AG04450 (cell line): Measurements from ENCODE around the gene BPIFB1. TPM values are rescaled to one million over a fixed set of nuclear protein-coding genes. Genes with fewer than 3 reads are reported as not detected.

Experiments
- CTCF ChIA-PET: fragments of 300-600, 350-600 bp; formaldehyde crosslinking; extraction: SDS; loops from one replicate; lab custom pipeline; 2022; ENCODE audit warnings: antibody characterized with exemption, inconsistent platforms; lab: Charles Lee
- POLR2A ChIA-PET: fragments of 350-600 bp; formaldehyde crosslinking; extraction: SDS; loops from one replicate; lab custom pipeline; 2021; ENCODE audit warnings: antibody characterized with exemption, inconsistent platforms; lab: Yijun Ruan, JAX
- DNase-seq: peaks from one replicate; pipeline ENCODE4 v3.0.0-alpha.2; 2011; ENCODE audit warnings: low read depth, low spot score
- H3K27ac ChIP-seq: one replicate; pipeline ENCODE4 v1.5.1; 2012; ENCODE audit warnings: low read depth, low read length, control low read depth
- H3K27me3 ChIP-seq: one replicate; pipeline ENCODE4 v1.6.0; 2012; ENCODE audit warnings: low read length; ENCODE audit not compliant: control insufficient read depth, insufficient read depth
- H3K4me3 ChIP-seq: 2 replicates; pipeline ENCODE4 v1.5.1; 2011; ENCODE audit warnings: mild to moderate bottlenecking, low read depth, low read length, control low read depth
- H3K9me3 ChIP-seq: 2 replicates; pipeline ENCODE4 v1.5.1; 2012; ENCODE audit warnings: low read length; ENCODE audit not compliant: control insufficient read depth, insufficient read depth
- CTCF ChIP-seq: IDR thresholded peaks from 2 replicates; pipeline ENCODE4 v1.5.1; 2011; ENCODE audit warnings: low read depth, low read length, control low read depth, inconsistent platforms
- polyA plus RNA-seq: library from polyadenylated mRNA; depleted of rRNA; stranded (reverse); fragments of >200 nt; gene quantifications from 2 replicates; pipeline ENCODE4 v1.2.3, GENCODE V29; 2011

Gene BPIFB1
- polyA plus RNA-seq, 1 experiment: not detected

GRCh38 chr20:33333616-33334015 is 50.6 kb downstream of the BPIFB1 start:
- no peak overlapping the region for H3K27ac ChIP-seq
- no peak for TF ChIP-seq CTCF
- POLR2A ChIA-PET: no interaction called here
- H3K4me3 ChIP-seq: no peak overlapping the region
- H3K27me3 ChIP-seq: peaks cover 24% of the 10 kb centered on the region
- no peak for DNase-seq
- CTCF ChIA-PET: no interaction called here
- no peaks in the 10 kb centered on the region for H3K9me3 ChIP-seq

DNA sequence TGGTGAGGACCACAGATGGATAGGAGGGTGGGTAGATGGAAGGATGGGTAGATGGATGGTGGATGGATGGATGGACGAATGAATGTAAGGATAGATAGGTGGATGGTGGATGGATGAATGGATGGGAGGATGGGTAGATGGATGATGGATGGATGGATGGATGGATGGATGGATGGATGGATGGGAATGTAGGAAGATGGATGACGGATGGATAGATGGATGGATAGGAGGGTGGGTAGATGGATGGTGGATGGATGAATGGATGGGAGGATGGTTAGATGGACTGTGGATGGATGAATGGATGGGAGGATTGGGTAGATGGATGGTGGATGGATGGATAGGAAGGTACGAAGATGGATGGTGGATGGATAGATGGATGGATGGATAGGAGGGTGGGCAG is 51.1 kb downstream of the BPIFB1 start:
- Histone ChIP-seq H3K27me3 (peaks cover 21% of the 10 kb centered on the region), H3K27ac (no peak overlapping the region), H3K9me3 (no peaks in the 10 kb centered on the region), H3K4me3 (no peak overlapping the region)
- no peak for DNase-seq
- TF ChIP-seq CTCF: no peak
- ChIA-PET POLR2A (no interaction called here), CTCF (no interaction called here)

GRCh38 chr20:33336375-33336774 is 53.4 kb downstream of the BPIFB1 start:
- Histone ChIP-seq H3K27me3 (peaks cover 9% of the 10 kb centered on the region), H3K4me3 (no peak overlapping the region), H3K27ac (no peak overlapping the region), H3K9me3 (no peaks in the 10 kb centered on the region)
- TF ChIP-seq CTCF: no peak
- ChIA-PET POLR2A (no interaction called here), CTCF (no interaction called here)
- DNase-seq: no peak

GRCh38 chr20:33337119-33337518 is 54.1 kb downstream of the BPIFB1 start:
- H3K27ac ChIP-seq: no peak overlapping the region
- H3K27me3 ChIP-seq: peaks cover 7% of the 10 kb centered on the region
- ChIA-PET POLR2A (no interaction called here), CTCF (no interaction called here)
- DNase-seq: no peak
- H3K9me3 ChIP-seq: no peaks in the 10 kb centered on the region
- no peak for TF ChIP-seq CTCF
- H3K4me3 ChIP-seq: no peak overlapping the region

DNA sequence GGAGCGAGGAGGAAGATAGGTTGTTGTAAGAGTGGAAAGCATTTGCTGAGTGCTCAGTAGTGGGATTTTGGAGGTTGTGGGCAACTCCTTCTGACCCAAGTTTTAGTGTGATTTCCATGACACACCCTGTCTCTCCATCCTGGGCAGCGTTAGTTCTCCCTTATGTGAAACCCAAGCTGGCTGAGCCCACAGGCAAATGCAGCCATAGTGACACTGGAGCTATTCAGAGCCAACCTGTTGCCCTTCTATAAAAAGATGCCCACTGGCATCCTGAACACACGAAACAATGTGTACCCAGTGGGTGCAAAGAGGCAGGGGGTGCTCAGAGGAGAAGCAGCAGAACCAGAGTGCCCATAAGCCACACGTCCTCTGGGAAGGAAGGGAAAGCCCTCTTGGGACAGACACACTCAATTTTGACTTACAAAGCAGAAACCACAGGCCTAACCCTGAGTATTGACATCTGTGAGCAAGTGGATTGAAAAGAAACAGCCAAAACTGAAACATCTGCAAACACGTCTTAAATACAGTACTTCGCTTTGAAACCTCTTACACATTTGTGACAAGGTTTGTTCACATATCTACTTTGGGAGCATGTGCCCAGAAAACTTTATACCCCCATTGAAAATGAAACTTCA is 54.6 kb downstream of the BPIFB1 start:
- TF ChIP-seq CTCF: no peak
- CTCF ChIA-PET: no interaction called here
- peaks cover 7% of the 10 kb centered on the region for H3K27me3 ChIP-seq
- no peak for DNase-seq
- H3K4me3 ChIP-seq: no peak overlapping the region
- POLR2A ChIA-PET: no interaction called here
- H3K27ac ChIP-seq: no peak overlapping the region
- H3K9me3 ChIP-seq: no peaks in the 10 kb centered on the region
